DOHH2 (cell line): ENCODE data around the gene UBE3A.

ENCODE experiments used
- EZH2phosphoT487 ChIP-seq: fragments of 200-600 bp; sonication (generic); IDR thresholded peaks from 2 replicates; pipeline ENCODE4 v1.6.1; 2017; ENCODE audit warnings: borderline replicate concordance, mild to moderate bottlenecking, antibody characterized with exemption, low read length, moderate library complexity, mixed read lengths
- TF ChIP-seq, protein P1 (sequence below): fragments of 200-600 bp; sonication (generic); IDR thresholded peaks from one replicate; pipeline ENCODE4 v1.5.1; 2014; ENCODE audit warnings: antibody characterized with exemption, mild to moderate bottlenecking, low read depth, low read length; ENCODE audit not compliant: poor library complexity, severe bottlenecking

GRCh38 chr15:25477816-25478215, 39.0 kb upstream of the UBE3A start:
- no peak for TF ChIP-seq EZH2phosphoT487
- TF ChIP-seq, protein P1, sequence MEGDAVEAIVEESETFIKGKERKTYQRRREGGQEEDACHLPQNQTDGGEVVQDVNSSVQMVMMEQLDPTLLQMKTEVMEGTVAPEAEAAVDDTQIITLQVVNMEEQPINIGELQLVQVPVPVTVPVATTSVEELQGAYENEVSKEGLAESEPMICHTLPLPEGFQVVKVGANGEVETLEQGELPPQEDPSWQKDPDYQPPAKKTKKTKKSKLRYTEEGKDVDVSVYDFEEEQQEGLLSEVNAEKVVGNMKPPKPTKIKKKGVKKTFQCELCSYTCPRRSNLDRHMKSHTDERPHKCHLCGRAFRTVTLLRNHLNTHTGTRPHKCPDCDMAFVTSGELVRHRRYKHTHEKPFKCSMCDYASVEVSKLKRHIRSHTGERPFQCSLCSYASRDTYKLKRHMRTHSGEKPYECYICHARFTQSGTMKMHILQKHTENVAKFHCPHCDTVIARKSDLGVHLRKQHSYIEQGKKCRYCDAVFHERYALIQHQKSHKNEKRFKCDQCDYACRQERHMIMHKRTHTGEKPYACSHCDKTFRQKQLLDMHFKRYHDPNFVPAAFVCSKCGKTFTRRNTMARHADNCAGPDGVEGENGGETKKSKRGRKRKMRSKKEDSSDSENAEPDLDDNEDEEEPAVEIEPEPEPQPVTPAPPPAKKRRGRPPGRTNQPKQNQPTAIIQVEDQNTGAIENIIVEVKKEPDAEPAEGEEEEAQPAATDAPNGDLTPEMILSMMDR, result no peak
